GM06990 (cell line): ENCODE data around the gene USH1C.

Experiments used
- DNase-seq: peaks from one replicate; pipeline ENCODE4 v3.0.0-alpha.2; 2011; ENCODE audit not compliant: insufficient read length; ENCODE audit errors: extremely low read depth
- H3K27me3 ChIP-seq: replicated peaks from 2 replicates; pipeline ENCODE4 v1.6.0; 2011; ENCODE audit warnings: low read length; ENCODE audit not compliant: control insufficient read depth, insufficient read depth
- H3K36me3 ChIP-seq: 2 replicates; pipeline ENCODE4 v1.5.1; 2011; ENCODE audit warnings: low read length; ENCODE audit not compliant: control insufficient read depth, insufficient read depth
- H3K4me3 ChIP-seq: replicated peaks from 2 replicates; pipeline ENCODE4 v1.5.1; 2011; ENCODE audit warnings: low read depth, mild to moderate bottlenecking, control low read depth, low read length
- CTCF ChIP-seq: IDR thresholded peaks from 2 replicates; pipeline ENCODE4 v1.5.1; 2011; ENCODE audit warnings: low read length, control low read depth, mild to moderate bottlenecking, inconsistent platforms; ENCODE audit not compliant: insufficient read depth, poor library complexity, severe bottlenecking

Gene USH1C

GRCh38 chr11:17543574-17544180 lies 539 bp downstream of the USH1C start:
- Histone ChIP-seq H3K4me3 (no peak overlapping the region), H3K36me3 (no peaks in the 10 kb centered on the region), H3K27me3 (no peaks in the 10 kb centered on the region; the same call in 1 of the 2 replicates)
- no peak for TF ChIP-seq CTCF
- no peak for DNase-seq

- Histone ChIP-seq H3K27me3 (no peaks in the 10 kb centered on the region; the same call in 1 of the 2 replicates), H3K4me3 (no peak overlapping the region), H3K36me3 (no peaks in the 10 kb centered on the region)
- no peak for TF ChIP-seq CTCF
- no peak for DNase-seq
Observed at GRCh38 chr11:17543041-17543440, 1.2 kb downstream of the USH1C start.

GRCh38 chr11:17542249-17542648 lies 2.0 kb downstream of the USH1C start:
- no peak for TF ChIP-seq CTCF
- no peak for DNase-seq

DNA sequence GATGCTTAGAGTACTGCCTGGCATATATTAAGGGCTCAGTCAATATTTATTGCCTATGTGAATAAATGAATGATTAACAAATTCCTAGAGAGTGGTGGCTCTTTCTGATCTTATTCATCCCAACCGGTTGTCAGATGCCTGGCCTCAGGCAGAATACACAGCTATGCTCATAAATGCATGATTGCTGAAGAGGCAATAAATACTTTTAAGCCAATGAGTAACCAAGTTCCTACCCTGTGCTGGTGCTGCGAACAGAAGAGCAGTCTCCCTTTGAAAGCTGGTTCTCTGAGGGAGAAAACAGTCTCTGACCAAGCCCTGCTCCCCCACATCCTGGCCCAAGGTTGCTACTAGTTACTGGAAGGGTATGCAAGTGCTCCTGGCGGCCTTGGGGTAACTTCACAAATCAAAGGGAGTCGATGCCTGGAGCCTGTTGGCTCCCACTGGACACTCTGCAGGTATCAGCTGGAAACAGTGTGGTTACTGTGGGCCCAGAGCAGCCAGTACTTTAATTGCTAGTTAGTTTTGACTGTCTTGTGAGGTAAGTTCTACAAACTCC lies 2.8 kb downstream of the USH1C start:
- no peak overlapping the region for H3K4me3 ChIP-seq
- no peak for TF ChIP-seq CTCF
- H3K27me3 ChIP-seq, result no peaks in the 10 kb centered on the region; the same call in 1 of the 2 replicates
- H3K36me3 ChIP-seq, result no peaks in the 10 kb centered on the region
- no peak for DNase-seq

More at GRCh38 chr11:17542249-17542648, 2.0 kb downstream of the USH1C start:
- H3K27me3 ChIP-seq, result no peaks in the 10 kb centered on the region; the same call in 1 of the 2 replicates
- H3K4me3 ChIP-seq, result no peak overlapping the region
- no peaks in the 10 kb centered on the region for H3K36me3 ChIP-seq

DNA sequence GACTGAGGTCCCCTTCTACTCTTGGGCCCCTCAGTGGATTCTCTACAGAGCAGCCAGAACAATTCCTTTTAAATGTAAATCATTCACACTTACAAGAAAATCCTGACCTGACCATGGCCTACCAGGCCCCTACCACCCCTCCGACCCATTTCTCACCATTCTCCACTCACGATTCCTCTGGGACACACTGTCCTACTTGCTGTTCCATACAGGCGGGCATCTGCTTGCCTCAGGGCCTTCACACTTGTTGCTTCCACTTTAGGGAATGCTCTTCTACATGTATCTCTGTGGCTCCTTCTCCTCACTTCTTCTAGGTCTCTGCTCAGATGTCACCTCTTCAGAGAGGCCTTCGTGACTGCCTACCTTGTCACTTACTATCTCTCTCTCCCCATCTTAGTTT lies 3.4 kb downstream of the USH1C start:
- Histone ChIP-seq H3K4me3 (no peak overlapping the region), H3K36me3 (no peaks in the 10 kb centered on the region), H3K27me3 (peaks cover 1% of the 10 kb centered on the region)
- DNase-seq, result no peak
- no peak for TF ChIP-seq CTCF

DNA sequence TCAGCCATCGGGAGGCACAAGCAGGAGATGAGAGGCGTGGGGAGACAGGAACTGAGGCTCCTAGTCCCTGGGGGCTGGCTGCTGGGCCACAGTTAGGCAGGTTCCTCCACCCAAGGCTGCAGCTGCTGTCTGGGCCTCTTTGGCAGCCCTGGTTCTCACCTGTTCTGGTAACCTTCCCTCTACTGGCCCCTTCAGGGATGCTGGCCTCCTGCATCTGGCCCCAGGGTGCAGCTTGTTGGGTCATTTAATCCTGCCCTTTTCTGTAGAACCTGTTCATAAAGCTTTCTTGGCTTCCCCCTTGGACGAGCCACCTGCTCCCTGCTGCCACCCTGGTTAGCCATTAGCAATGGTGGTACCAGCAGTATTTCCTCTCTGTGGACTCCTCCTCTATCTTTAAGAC lies 5.5 kb downstream of the USH1C start:
- peaks cover 1% of the 10 kb centered on the region for H3K27me3 ChIP-seq
- H3K4me3 ChIP-seq, result no peak overlapping the region
- no peaks in the 10 kb centered on the region for H3K36me3 ChIP-seq
- no peak for DNase-seq
- no peak for TF ChIP-seq CTCF
